Neutrophil (primary cell): Measurements from ENCODE around the gene TGFB1.

ENCODE experiments used
- H3K27ac ChIP-seq: fragments of 200-600 bp; sonication (generic); 2 replicates; pipeline ENCODE4 v1.5.1; 2016; ENCODE audit warnings: mild to moderate bottlenecking, moderate library complexity
- H3K27me3 ChIP-seq: fragments of 200-600 bp; sonication (generic); 2 replicates; pipeline ENCODE4 v1.6.0; 2016; ENCODE audit warnings: mild to moderate bottlenecking
- H3K36me3 ChIP-seq: fragments of 200-600 bp; sonication (generic); 2 replicates; pipeline ENCODE4 v1.5.1; 2017
- H3K4me1 ChIP-seq, 2 experiments: fragments of 200-600 bp in 1 of 2; sonication (generic) in 1 of 2; 1 replicate in 1 of 2; 2 replicates in 1 of 2; pipeline versions ENCODE4 v1.5.1 to v1.6.1; 2013 to 2016; ENCODE audit warnings: low read depth in 1 of 2, low read length in 1 of 2, mild to moderate bottlenecking in 1 of 2, moderate library complexity in 1 of 2; ENCODE audit not compliant: control insufficient read depth in 1 of 2, insufficient read depth in 1 of 2
- H3K4me3 ChIP-seq, 2 experiments: fragments of 200-600 bp in 1 of 2; sonication (generic) in 1 of 2; 1 replicate in 1 of 2; 2 replicates in 1 of 2; pipeline ENCODE4 v1.5.1; 2013 to 2016; ENCODE audit warnings: low read depth in 1 of 2, low read length in 1 of 2, mild to moderate bottlenecking in 1 of 2, moderate library complexity in 1 of 2
- H3K9me3 ChIP-seq: fragments of 200-600 bp; sonication (generic); 2 replicates; pipeline ENCODE4 v1.5.1; 2016
- CTCF ChIP-seq: fragments of 200-600 bp; sonication (generic); IDR thresholded peaks from 2 replicates; pipeline ENCODE4 v1.5.1; 2016; ENCODE audit warnings: antibody characterized with exemption

The TGFB1 gene

GRCh38 chr19:41325640-41325946, 28.1 kb downstream of the TGFB1 start:
- Histone ChIP-seq H3K4me1 (peaks cover 93 to 96% of the 10 kb centered on the region in 2 experiments), H3K27ac (peak overlapping the region; percentile 92), H3K36me3 (peaks cover 49% of the 10 kb centered on the region), H3K9me3 (no peaks in the 10 kb centered on the region), H3K27me3 (no peaks in the 10 kb centered on the region), H3K4me3 (peak overlapping the region; percentile 1 to 69)
- no peak for TF ChIP-seq CTCF

- Histone ChIP-seq H3K9me3 (no peaks in the 10 kb centered on the region), H3K4me3 (peak overlapping the region; percentile 15 to 69), H3K27ac (peak overlapping the region; percentile 92), H3K36me3 (peaks cover 49% of the 10 kb centered on the region), H3K27me3 (no peaks in the 10 kb centered on the region), H3K4me1 (peaks cover 88 to 91% of the 10 kb centered on the region in 2 experiments)
- no peak for TF ChIP-seq CTCF
Observed at GRCh38 chr19:41324921-41325639, 28.6 kb downstream of the TGFB1 start.

DNA sequence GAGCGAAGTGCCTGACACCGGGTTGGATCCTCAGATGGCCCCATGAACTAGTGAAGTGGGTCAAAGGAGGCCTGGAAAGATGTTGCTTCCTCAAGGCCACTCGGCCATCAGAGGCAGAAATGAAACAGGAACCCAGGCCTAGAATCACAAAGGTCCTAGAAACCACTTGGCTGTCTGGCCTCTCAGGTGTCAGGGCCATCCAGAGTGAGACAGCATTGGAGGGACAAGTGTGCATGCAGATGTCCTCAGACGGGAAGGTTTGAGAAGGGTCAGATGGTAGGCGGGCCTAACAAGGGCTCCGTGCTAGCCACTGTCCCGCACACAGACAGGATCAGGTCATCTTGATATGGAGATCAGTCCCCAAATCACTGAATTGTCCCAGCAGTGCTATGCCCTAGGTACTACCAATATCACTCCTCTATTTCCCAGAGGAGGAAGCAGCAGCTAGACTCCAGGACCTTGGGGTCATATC, 29.5 kb downstream of the TGFB1 start:
- H3K4me3 ChIP-seq = peak overlapping the region in 1 of 2 experiments; percentile 69
- TF ChIP-seq CTCF = no peak
- peaks cover 80 to 82% of the 10 kb centered on the region in 2 experiments for H3K4me1 ChIP-seq
- H3K9me3 ChIP-seq = no peaks in the 10 kb centered on the region
- no peaks in the 10 kb centered on the region for H3K27me3 ChIP-seq
- peaks cover 54% of the 10 kb centered on the region for H3K36me3 ChIP-seq
- peak overlapping the region; percentile 92 for H3K27ac ChIP-seq

- Histone ChIP-seq H3K27ac (peak overlapping the region; percentile 92), H3K4me1 (peaks cover 73 to 76% of the 10 kb centered on the region in 2 experiments), H3K9me3 (no peaks in the 10 kb centered on the region), H3K4me3 (peak overlapping the region in 1 of 2 experiments; percentile 69), H3K36me3 (peaks cover 61% of the 10 kb centered on the region), H3K27me3 (no peaks in the 10 kb centered on the region)
- TF ChIP-seq CTCF = no peak
Observed at GRCh38 chr19:41323430-41324125, 30.1 kb downstream of the TGFB1 start.

GRCh38 chr19:41323023-41323422, 30.7 kb downstream of the TGFB1 start:
- peak overlapping the region; percentile 92 for H3K27ac ChIP-seq
- TF ChIP-seq CTCF = no peak
- H3K4me3 ChIP-seq = no peak overlapping the region
- H3K4me1 ChIP-seq = peaks cover 68 to 70% of the 10 kb centered on the region in 2 experiments
- H3K36me3 ChIP-seq = peaks cover 62% of the 10 kb centered on the region
- H3K9me3 ChIP-seq = no peaks in the 10 kb centered on the region
- H3K27me3 ChIP-seq = no peaks in the 10 kb centered on the region
